ENCODE data around the gene MAP4K4.

DNA sequence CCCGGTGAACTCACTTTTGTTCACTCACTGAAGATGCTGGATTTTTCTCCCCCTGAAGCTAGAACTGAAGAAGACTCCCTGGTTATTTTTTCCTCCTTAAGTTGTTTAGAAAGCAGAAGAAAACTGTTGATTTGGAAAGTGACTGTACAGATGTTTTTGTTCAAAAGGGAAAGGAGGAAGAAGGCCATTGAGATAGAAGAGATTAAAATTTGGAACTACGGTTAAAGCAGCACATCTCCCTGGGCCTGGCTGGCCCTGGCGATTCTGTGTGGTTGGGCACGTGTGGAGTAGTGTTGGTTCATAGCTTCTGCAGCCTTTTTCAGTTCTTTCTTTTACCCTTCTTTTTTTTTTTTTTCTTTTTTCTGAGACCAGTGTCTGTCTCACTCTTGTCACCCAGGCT lies 109.2 kb downstream of the MAP4K4 start:
- TF ChIP-seq, protein P1, sequence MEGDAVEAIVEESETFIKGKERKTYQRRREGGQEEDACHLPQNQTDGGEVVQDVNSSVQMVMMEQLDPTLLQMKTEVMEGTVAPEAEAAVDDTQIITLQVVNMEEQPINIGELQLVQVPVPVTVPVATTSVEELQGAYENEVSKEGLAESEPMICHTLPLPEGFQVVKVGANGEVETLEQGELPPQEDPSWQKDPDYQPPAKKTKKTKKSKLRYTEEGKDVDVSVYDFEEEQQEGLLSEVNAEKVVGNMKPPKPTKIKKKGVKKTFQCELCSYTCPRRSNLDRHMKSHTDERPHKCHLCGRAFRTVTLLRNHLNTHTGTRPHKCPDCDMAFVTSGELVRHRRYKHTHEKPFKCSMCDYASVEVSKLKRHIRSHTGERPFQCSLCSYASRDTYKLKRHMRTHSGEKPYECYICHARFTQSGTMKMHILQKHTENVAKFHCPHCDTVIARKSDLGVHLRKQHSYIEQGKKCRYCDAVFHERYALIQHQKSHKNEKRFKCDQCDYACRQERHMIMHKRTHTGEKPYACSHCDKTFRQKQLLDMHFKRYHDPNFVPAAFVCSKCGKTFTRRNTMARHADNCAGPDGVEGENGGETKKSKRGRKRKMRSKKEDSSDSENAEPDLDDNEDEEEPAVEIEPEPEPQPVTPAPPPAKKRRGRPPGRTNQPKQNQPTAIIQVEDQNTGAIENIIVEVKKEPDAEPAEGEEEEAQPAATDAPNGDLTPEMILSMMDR (IDR thresholded peaks at IDR 0.05; ENCODE audit: borderline replicate concordance, extremely low read depth, low read length, poor library complexity, severe bottlenecking), result no peak
- no peak for TF ChIP-seq EZH2 (IDR thresholded peaks at IDR 0.05; ENCODE audit: borderline replicate concordance, low read depth, low read length, severe bottlenecking)

All from DND-41 (cell line).